HG03060 (cell line): Measurements from ENCODE around the gene PKDCC.
"Not testable (repeated sequence)": the region's sequence is repeated elsewhere in the genome, so short reads cannot be mapped to it uniquely, and the experiment has no call there.

ENCODE experiments used
- ATAC-seq: cut with Tn5 transposase; IDR thresholded peaks from one replicate; pipeline ENCODE4 v1.9.1; 2021; ENCODE audit warnings: low read depth, moderate number of reproducible peaks; ENCODE audit not compliant: unreplicated experiment

PKDCC gene

GRCh38 chr2:42060718-42061619 lies 13.1 kb downstream of the PKDCC start:
- ATAC-seq = no peak

GRCh38 chr2:42061839-42062238 lies 14.0 kb downstream of the PKDCC start:
- no peak for ATAC-seq

- no peak for ATAC-seq
These were observed 15.8 kb downstream of the PKDCC start for GRCh38 chr2:42063431-42064171.

- no peak for ATAC-seq
These were observed 16.7 kb downstream of the PKDCC start for GRCh38 chr2:42064417-42064942.

- not testable (repeated sequence) for ATAC-seq
These were observed 17.9 kb downstream of the PKDCC start for GRCh38 chr2:42065753-42066152.

GRCh38 chr2:42067001-42067400 lies 19.2 kb downstream of the PKDCC start:
- ATAC-seq = not testable (repeated sequence)

GRCh38 chr2:42067521-42067920 lies 19.7 kb downstream of the PKDCC start:
- no peak for ATAC-seq

- ATAC-seq = no peak
These were observed 20.9 kb downstream of the PKDCC start for GRCh38 chr2:42068571-42069178.

GRCh38 chr2:42069568-42069967 lies 21.7 kb downstream of the PKDCC start:
- no peak for ATAC-seq

- no peak for ATAC-seq
These were observed 24.0 kb downstream of the PKDCC start for GRCh38 chr2:42071791-42072190.

- no peak for ATAC-seq
These were observed 24.7 kb downstream of the PKDCC start for GRCh38 chr2:42072349-42073118.

GRCh38 chr2:42073739-42074503 lies 26.1 kb downstream of the PKDCC start:
- ATAC-seq = no peak

- no peak for ATAC-seq
These were observed 26.8 kb downstream of the PKDCC start for GRCh38 chr2:42074661-42075060.

GRCh38 chr2:42076357-42077225 lies 28.8 kb downstream of the PKDCC start:
- no peak for ATAC-seq

GRCh38 chr2:42077343-42077742 lies 29.5 kb downstream of the PKDCC start:
- no peak for ATAC-seq

- no peak for ATAC-seq
These were observed 32.0 kb downstream of the PKDCC start for GRCh38 chr2:42079737-42080287.

- ATAC-seq = not testable (repeated sequence)
These were observed 33.3 kb downstream of the PKDCC start for GRCh38 chr2:42081151-42081550.

- ATAC-seq = no peak
These were observed 34.2 kb downstream of the PKDCC start for GRCh38 chr2:42082016-42082415.
